WTC11 (cell line): ENCODE data around the gene TRUB1. TPM values are rescaled to one million over a fixed set of nuclear protein-coding genes. Genes with fewer than 3 reads are reported as not detected.

Experiments used
- ATAC-seq: fragments of 200-7000 bp; cut with Tn5 transposase; 2 replicates; pipeline ENCODE4 v1.10.0; 2021; ENCODE audit warnings: mild to moderate bottlenecking, moderate library complexity
- CTCF ChIA-PET: fragments of 300-600 bp; sonication (Branson Sonifier 250); formaldehyde crosslinking; loops from one replicate; lab custom pipeline; 2021; ENCODE audit warnings: antibody characterized with exemption; lab: Charles Lee
- POLR2A ChIA-PET: fragments of 350-600 bp; sonication (Branson Sonifier 250); formaldehyde crosslinking; loops from one replicate; lab custom pipeline; 2021; ENCODE audit warnings: antibody characterized with exemption; lab: Charles Lee
- DNase-seq: peaks from one replicate; pipeline ENCODE4 v3.0.0; 2021; ENCODE audit warnings: low spot score
- H3K27ac Mint-ChIP-seq: 2 replicates; pipeline ENCODE4 v1.8.0; 2021; ENCODE audit warnings: mixed read lengths
- H3K27me3 Mint-ChIP-seq: 2 replicates; pipeline ENCODE4 v1.8.0; 2021; ENCODE audit warnings: low read depth, mild to moderate bottlenecking, moderate library complexity, mixed read lengths
- H3K36me3 Mint-ChIP-seq: 2 replicates; pipeline ENCODE4 v1.8.0; 2021; ENCODE audit warnings: mixed read lengths
- H3K4me1 Mint-ChIP-seq: 2 replicates; pipeline ENCODE4 v1.8.0; 2022; ENCODE audit warnings: mixed read lengths
- H3K4me3 Mint-ChIP-seq: 2 replicates; pipeline ENCODE4 v1.8.0; 2021; ENCODE audit warnings: mild to moderate bottlenecking, moderate library complexity, mixed read lengths
- H3K9me3 Mint-ChIP-seq: 2 replicates; pipeline ENCODE4 v1.8.0; 2021; ENCODE audit warnings: mixed read lengths
- ATF3 ChIP-seq: sonication (generic); formaldehyde crosslinking; conservative IDR thresholded peaks from 2 replicates; pipeline ENCODE4 v1.8.1; 2022; ENCODE audit warnings: mild to moderate bottlenecking, missing genetic modification reagents
- CBFB ChIP-seq: sonication (generic); formaldehyde crosslinking; IDR thresholded peaks from 2 replicates; pipeline ENCODE4 v1.8.1; 2022; ENCODE audit warnings: mild to moderate bottlenecking, low read depth, missing genetic modification reagents
- CTCF ChIP-seq: fragments of 200-600 bp; IDR thresholded peaks from 2 replicates; pipeline ENCODE4 v1.8.0; 2022; ENCODE audit warnings: antibody characterized with exemption
- ESRRA ChIP-seq: sonication (generic); formaldehyde crosslinking; IDR thresholded peaks from 2 replicates; pipeline ENCODE4 v1.8.1; 2022; ENCODE audit warnings: mild to moderate bottlenecking, missing genetic modification reagents, borderline replicate concordance
- ETV6 ChIP-seq: sonication (generic); formaldehyde crosslinking; IDR thresholded peaks from 2 replicates; pipeline ENCODE4 v1.8.1; 2022; ENCODE audit warnings: mild to moderate bottlenecking, missing genetic modification reagents
- FOXP1 ChIP-seq: sonication (generic); formaldehyde crosslinking; IDR thresholded peaks from 2 replicates; pipeline ENCODE4 v1.8.0; 2022; ENCODE audit warnings: missing genetic modification reagents, mild to moderate bottlenecking, moderate library complexity, borderline replicate concordance
- GABPB1 ChIP-seq: sonication (generic); formaldehyde crosslinking; IDR thresholded peaks from 2 replicates; pipeline ENCODE4 v1.8.1; 2023; ENCODE audit warnings: mild to moderate bottlenecking, missing genetic modification reagents
- HMGXB4 ChIP-seq: sonication (generic); formaldehyde crosslinking; IDR thresholded peaks from 2 replicates; pipeline ENCODE4 v1.8.1; 2023; ENCODE audit warnings: mild to moderate bottlenecking, moderate library complexity, missing genetic modification reagents
- JAZF1 ChIP-seq: fragments of 250-450 bp; sonication (Bioruptor Pico); IDR thresholded peaks from 2 replicates; pipeline ENCODE4 v1.9.0; 2021; ENCODE audit warnings: moderate library complexity, mild to moderate bottlenecking, inconsistent platforms
- KAT7 ChIP-seq: sonication (generic); formaldehyde crosslinking; IDR thresholded peaks from 2 replicates; pipeline ENCODE4 v1.8.1; 2023; ENCODE audit warnings: missing genetic modification reagents, mild to moderate bottlenecking, borderline replicate concordance
- MAX ChIP-seq: sonication (generic); formaldehyde crosslinking; IDR thresholded peaks from 2 replicates; pipeline ENCODE4 v1.8.0; 2022; ENCODE audit warnings: mild to moderate bottlenecking, missing genetic modification reagents
- NFATC4 ChIP-seq: fragments of 250-450 bp; sonication (Bioruptor Pico); IDR thresholded peaks from 2 replicates; pipeline ENCODE4 v1.9.0; 2021; ENCODE audit warnings: mild to moderate bottlenecking
- NR3C1 ChIP-seq: sonication (generic); formaldehyde crosslinking; conservative IDR thresholded peaks from 2 replicates; pipeline ENCODE4 v1.8.1; 2023; ENCODE audit warnings: low read depth, mild to moderate bottlenecking, missing genetic modification reagents
- OVOL2 ChIP-seq: fragments of 250-450 bp; sonication (Bioruptor Pico); IDR thresholded peaks from 2 replicates; pipeline ENCODE4 v1.9.0; 2021; ENCODE audit warnings: mild to moderate bottlenecking, borderline replicate concordance
- SMAD3 ChIP-seq: sonication (generic); formaldehyde crosslinking; IDR thresholded peaks from 2 replicates; pipeline ENCODE4 v1.8.0; 2022; ENCODE audit warnings: missing genetic modification reagents, mild to moderate bottlenecking, borderline replicate concordance
- SOX15 ChIP-seq: fragments of 250-450 bp; sonication (Bioruptor Pico); IDR thresholded peaks from 2 replicates; pipeline ENCODE4 v1.9.0; 2021; ENCODE audit warnings: mild to moderate bottlenecking
- USF1 ChIP-seq: sonication (generic); formaldehyde crosslinking; IDR thresholded peaks from 2 replicates; pipeline ENCODE4 v1.8.0; 2022; ENCODE audit warnings: mild to moderate bottlenecking, missing genetic modification reagents
- USF2 ChIP-seq: sonication (generic); formaldehyde crosslinking; IDR thresholded peaks from 2 replicates; pipeline ENCODE4 v1.8.1; 2023; ENCODE audit warnings: mild to moderate bottlenecking, missing genetic modification reagents, moderate library complexity
- ZBTB43 ChIP-seq: sonication (generic); formaldehyde crosslinking; IDR thresholded peaks from 2 replicates; pipeline ENCODE4 v1.8.1; 2023; ENCODE audit warnings: mild to moderate bottlenecking, missing genetic modification reagents
- ZNF281 ChIP-seq: sonication (generic); formaldehyde crosslinking; IDR thresholded peaks from 2 replicates; pipeline ENCODE4 v1.8.0; 2023; ENCODE audit warnings: mild to moderate bottlenecking, missing genetic modification reagents
- ZNF396 ChIP-seq: fragments of 250-450 bp; sonication (Bioruptor Pico); IDR thresholded peaks from 2 replicates; pipeline ENCODE4 v1.8.0; 2021; ENCODE audit warnings: mild to moderate bottlenecking, moderate library complexity, borderline replicate concordance
- total RNA-seq: library from RNA; stranded (reverse); gene quantifications from 3 replicates; pipeline ENCODE4 v1.2.3, GENCODE V29; 2021

Gene TRUB1
- total RNA-seq, 1 experiment from 2014 or later, result 27.8 TPM

GRCh38 chr10:114982989-114983388 lies 45.0 kb downstream of the TRUB1 start:
- TF ChIP-seq KAT7 (CRISPR knock-in tag) (no peak), CBFB (CRISPR knock-in tag) (no peak), ETV6 (CRISPR knock-in tag) (no peak), FOXP1 (CRISPR knock-in tag) (no peak), SMAD3 (CRISPR knock-in tag) (no peak), USF1 (CRISPR knock-in tag) (no peak), ZBTB43 (CRISPR knock-in tag) (no peak)
- no peak overlapping the region for H3K27ac Mint-ChIP-seq
- CTCF ChIA-PET, result no interaction called here
- H3K27me3 Mint-ChIP-seq, result peaks cover 3% of the 10 kb centered on the region; the same call in 1 of the 2 replicates
- no peaks in the 10 kb centered on the region for H3K4me1 Mint-ChIP-seq
- DNase-seq (no peak), ATAC-seq (no peak)
- H3K4me3 Mint-ChIP-seq, result no peak overlapping the region
- peaks cover 56% of the 10 kb centered on the region for H3K36me3 Mint-ChIP-seq
- H3K9me3 Mint-ChIP-seq, result peaks cover 50% of the 10 kb centered on the region
- POLR2A ChIA-PET, result no interaction called here

- H3K9me3 Mint-ChIP-seq, result peaks cover 30% of the 10 kb centered on the region
- no peak for ATAC-seq
- TF ChIP-seq MAX (no peak), NR3C1 (CRISPR knock-in tag) (no peak), SOX15 (CRISPR knock-in tag) (no peak), ZNF396 (CRISPR knock-in tag) (no peak), HMGXB4 (CRISPR knock-in tag) (no peak), SMAD3 (CRISPR knock-in tag) (no peak)
- POLR2A ChIA-PET, result no interaction called here
- DNase-seq, result no peak
- H3K4me1 Mint-ChIP-seq, result no peaks in the 10 kb centered on the region
- CTCF ChIA-PET, result interaction anchor here (1.2 kb wide), 1 partner anchor 111 kb away, joined by 4 read pairs; no protein-coding TSS in a partner anchor
- peaks cover 3% of the 10 kb centered on the region; the same call in 1 of the 2 replicates for H3K27me3 Mint-ChIP-seq
- H3K36me3 Mint-ChIP-seq, result peaks cover 30% of the 10 kb centered on the region
- peak overlapping the region; percentile 52; the same call in 1 of the 2 replicates for H3K27ac Mint-ChIP-seq
- H3K4me3 Mint-ChIP-seq, result no peak overlapping the region
Measured at GRCh38 chr10:114987995-114988394, 50.0 kb downstream of the TRUB1 start.

GRCh38 chr10:114990586-114990985 lies 52.6 kb downstream of the TRUB1 start:
- H3K27me3 Mint-ChIP-seq, result no peaks in the 10 kb centered on the region
- no peak for TF ChIP-seq NFATC4
- TF ChIP-seq CTCF, result no peak
- no peak for TF ChIP-seq USF2 (CRISPR knock-in tag)
- TF ChIP-seq GABPB1 (CRISPR knock-in tag), result no peak
- TF ChIP-seq ETV6 (CRISPR knock-in tag), result no peak
- TF ChIP-seq JAZF1 (CRISPR knock-in tag), result no peak
- no peak for TF ChIP-seq OVOL2 (CRISPR knock-in tag)
- TF ChIP-seq ATF3, result no peak
- no peak for TF ChIP-seq ESRRA
- TF ChIP-seq ZNF281 (CRISPR knock-in tag), result no peak

More at GRCh38 chr10:114990586-114990985, 52.6 kb downstream of the TRUB1 start:
- CTCF ChIA-PET, result no interaction called here
- Mint-ChIP-seq H3K36me3 (peaks cover 5% of the 10 kb centered on the region), H3K9me3 (peaks cover 4% of the 10 kb centered on the region), H3K4me1 (no peaks in the 10 kb centered on the region), H3K4me3 (no peak overlapping the region), H3K27ac (no peak overlapping the region)
- ATAC-seq (no peak), DNase-seq (no peak)
- POLR2A ChIA-PET, result no interaction called here
